Tibial nerve (tissue), 4 donors: ENCODE measurements around the gene HNRNPA1. TPM values are rescaled to one million over a fixed set of nuclear protein-coding genes. Genes with fewer than 3 reads are reported as not detected.
"Not testable (repeated sequence)": the region's sequence is repeated elsewhere in the genome, so short reads cannot be mapped to it uniquely, and the experiment has no call there.

Experiments used
- DNase-seq, 2 donors: peaks; one replicate each; pipeline ENCODE4 v3.0.0-alpha.2; 2019; ENCODE audit warnings: low spot score in 2 of 2
- H3K27ac ChIP-seq, 4 donors: fragments of 200-600 bp; sonication (generic) in 3 of 4; one replicate each; pipeline ENCODE4 v1.5.1; 2017 to 2019; ENCODE audit warnings: mild to moderate bottlenecking in 1 of 4
- H3K27me3 ChIP-seq, 2 donors: fragments of 200-600 bp; sonication (generic) in 1 of 2; one replicate each; pipeline versions ENCODE4 v1.5.1 to v1.6.0; 2017 to 2019
- H3K36me3 ChIP-seq, 3 donors: fragments of 200-600 bp; sonication (generic); one replicate each; pipeline ENCODE4 v1.5.1; 2018 to 2019
- H3K4me1 ChIP-seq, 4 donors: fragments of 200-600 bp; sonication (generic) in 3 of 4; one replicate each; pipeline ENCODE4 v1.5.1; 2017 to 2019
- H3K4me3 ChIP-seq, 4 donors: fragments of 200-600 bp; sonication (generic) in 3 of 4; one replicate each; pipeline ENCODE4 v1.5.1; 2017 to 2019; ENCODE audit warnings: mild to moderate bottlenecking in 1 of 4, moderate library complexity in 1 of 4
- H3K9me3 ChIP-seq, 4 donors: fragments of 200-600 bp; sonication (generic) in 3 of 4; one replicate each; pipeline ENCODE4 v1.5.1; 2017 to 2019
- CTCF ChIP-seq, 5 experiments: fragments of 200-600 bp in 3 of 5; fragments of 450-650 bp in 2 of 5; sonication (generic) in 3 of 5; IDR thresholded peaks; one replicate each; pipeline ENCODE4 v1.5.1; 2016 to 2019; ENCODE audit warnings: antibody characterized with exemption in 5 of 5, mild to moderate bottlenecking in 3 of 5, moderate library complexity in 2 of 5
- EP300 ChIP-seq, 2 donors: sonication (generic); formaldehyde crosslinking; IDR thresholded peaks; one replicate each; pipeline ENCODE4 v1.6.1; 2017; ENCODE audit warnings: antibody characterized with exemption in 2 of 2, mild to moderate bottlenecking in 1 of 2
- POLR2A ChIP-seq, 2 donors: fragments of 450-650 bp; IDR thresholded peaks; one replicate each; pipeline ENCODE4 v1.6.1; 2017; ENCODE audit warnings: antibody characterized with exemption in 2 of 2, mild to moderate bottlenecking in 2 of 2, moderate library complexity in 2 of 2
- WGBS, 2 donors: methylation state at CpG; one replicate each; pipeline ENCODE4 v1.1.5; 2018; 5-methylcytosine and 5-hydroxymethylcytosine counted together
- total RNA-seq, 4 donors: library from RNA; depleted of rRNA; stranded (reverse); fragments of >200 nt; gene quantifications; one replicate each; pipeline ENCODE4 v1.1.0, GENCODE V29; 2016

The HNRNPA1 gene
- total RNA-seq, 4 donors from 2014 or later = 450 to 769 (median 570) TPM

DNA sequence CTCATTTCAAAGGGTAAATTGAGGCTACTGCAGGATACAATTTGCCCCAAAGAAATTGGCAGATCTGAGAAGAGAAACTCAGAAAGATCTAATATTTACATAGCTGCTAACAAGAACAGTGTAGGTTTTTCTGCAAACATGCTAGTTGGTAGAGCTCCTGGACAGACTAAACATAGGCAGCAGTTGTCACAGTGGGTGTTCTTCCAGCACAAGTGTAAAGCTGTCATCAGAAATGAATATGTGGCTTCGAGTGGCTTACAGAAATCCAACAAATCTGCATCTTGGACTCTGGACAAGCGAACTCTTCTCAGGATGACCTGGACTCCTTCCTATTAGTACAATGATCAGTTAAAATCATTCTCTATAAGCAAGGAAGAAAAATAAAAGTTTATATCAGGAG lies 6.5 kb upstream of the HNRNPA1 start:
- Histone ChIP-seq H3K9me3 (no peaks in the 10 kb centered on the region), H3K27ac (no peak overlapping the region), H3K36me3 (peaks cover 0 to 15% (median 0%) of the 10 kb centered on the region in 3 donors), H3K4me3 (no peak overlapping the region), H3K4me1 (peaks cover 0 to 19% (median 13%) of the 10 kb centered on the region in 4 donors), H3K27me3 (no peaks in the 10 kb centered on the region)
- WGBS, 2 donors = 84 to 87% methylated on average over 2 of the region's 2 CpGs
- DNase-seq = no peak
- TF ChIP-seq CTCF (IDR thresholded peaks at IDR 0.05) = no peak
- TF ChIP-seq EP300 (IDR thresholded peaks at IDR 0.05) = no peak
- no peak for TF ChIP-seq POLR2A (IDR thresholded peaks at IDR 0.05)

- no peak overlapping the region for H3K27ac ChIP-seq
- WGBS, 2 donors = 84 to 87% methylated on average over 3 of the region's 3 CpGs
- no peak for DNase-seq
Observed at GRCh38 chr12:54276368-54276767, 4.2 kb upstream of the HNRNPA1 start.

GRCh38 chr12:54277823-54278276 lies 2.7 kb upstream of the HNRNPA1 start:
- Histone ChIP-seq H3K27ac (peak overlapping the region in 2 of 4 donors; percentile 92 to 97), H3K4me1 (peaks cover 0 to 35% (median 24%) of the 10 kb centered on the region in 4 donors), H3K27me3 (no peaks in the 10 kb centered on the region), H3K4me3 (no peak overlapping the region), H3K36me3 (peaks cover 0 to 26% (median 0%) of the 10 kb centered on the region in 3 donors), H3K9me3 (no peaks in the 10 kb centered on the region)
- WGBS, 2 donors = 14 to 29% methylated on average over 5 of the region's 5 CpGs
- no peak for DNase-seq
- TF ChIP-seq CTCF (IDR thresholded peaks at IDR 0.05) (no peak), EP300 (IDR thresholded peaks at IDR 0.05) (no peak), POLR2A (IDR thresholded peaks at IDR 0.05) (no peak)

More at GRCh38 chr12:54276368-54276767, 4.2 kb upstream of the HNRNPA1 start:
- H3K9me3 ChIP-seq = no peaks in the 10 kb centered on the region
- TF ChIP-seq EP300 (IDR thresholded peaks at IDR 0.05) = no peak
- no peak for TF ChIP-seq POLR2A (IDR thresholded peaks at IDR 0.05)
- TF ChIP-seq CTCF (IDR thresholded peaks at IDR 0.05) = no peak
- H3K36me3 ChIP-seq = peaks cover 0 to 15% (median 0%) of the 10 kb centered on the region in 3 donors
- H3K4me3 ChIP-seq = no peak overlapping the region
- peaks cover 0 to 20% (median 13%) of the 10 kb centered on the region in 4 donors for H3K4me1 ChIP-seq
- H3K27me3 ChIP-seq = no peaks in the 10 kb centered on the region

- TF ChIP-seq EP300 (IDR thresholded peaks at IDR 0.05) = no peak
- TF ChIP-seq CTCF (IDR thresholded peaks at IDR 0.05) = no peak
- TF ChIP-seq POLR2A (IDR thresholded peaks at IDR 0.05) = no peak
- Histone ChIP-seq H3K27ac (peak overlapping the region; percentile 89 to 97 (median 93)), H3K4me1 (peaks cover 0 to 49% (median 38%) of the 10 kb centered on the region in 4 donors), H3K27me3 (no peaks in the 10 kb centered on the region), H3K9me3 (no peaks in the 10 kb centered on the region), H3K36me3 (peaks cover 0 to 27% (median 0%) of the 10 kb centered on the region in 3 donors), H3K4me3 (peak overlapping the region; percentile 53 to 79 (median 60))
- no peak for DNase-seq
- 1% methylated on average over 19 of the region's 19 CpGs for WGBS, 2 donors
Observed at GRCh38 chr12:54279227-54279631, 1.3 kb upstream of the HNRNPA1 start.

GRCh38 chr12:54279632-54280467 lies 676 bp upstream of the HNRNPA1 start, which contains the start of gene CBX5:
TSS of gene CBX5 (minus strand) at chr12:54280122. CDS start at chr12:54257650, 22,472 bp downstream.
- H3K27ac ChIP-seq = peak within 1 kb of the TSS; percentile 89 to 97 (median 93)
- H3K36me3 ChIP-seq = peaks cover 0 to 28% (median 0%) of the 10 kb centered on the region in 3 donors
- peak; percentile 98 for DNase-seq
- H3K9me3 ChIP-seq = no peaks in the 10 kb centered on the region
- WGBS, 2 donors = 0% methylated on average over 34 to 46 of the region's 49 CpGs
- peak within 1 kb of the TSS; percentile 58 to 79 (median 66) for H3K4me3 ChIP-seq
- H3K4me1 ChIP-seq = peaks cover 0 to 50% (median 38%) of the 10 kb centered on the region in 4 donors
- H3K27me3 ChIP-seq = no peaks in the 10 kb centered on the region
- TF ChIP-seq POLR2A (IDR thresholded peaks at IDR 0.05) (peak; percentile 59 to 90), CTCF (IDR thresholded peaks at IDR 0.05) (peak in 1 of 5 experiments; percentile 33), EP300 (IDR thresholded peaks at IDR 0.05) (peak in 1 of 2 donors; percentile 95)

DNA sequence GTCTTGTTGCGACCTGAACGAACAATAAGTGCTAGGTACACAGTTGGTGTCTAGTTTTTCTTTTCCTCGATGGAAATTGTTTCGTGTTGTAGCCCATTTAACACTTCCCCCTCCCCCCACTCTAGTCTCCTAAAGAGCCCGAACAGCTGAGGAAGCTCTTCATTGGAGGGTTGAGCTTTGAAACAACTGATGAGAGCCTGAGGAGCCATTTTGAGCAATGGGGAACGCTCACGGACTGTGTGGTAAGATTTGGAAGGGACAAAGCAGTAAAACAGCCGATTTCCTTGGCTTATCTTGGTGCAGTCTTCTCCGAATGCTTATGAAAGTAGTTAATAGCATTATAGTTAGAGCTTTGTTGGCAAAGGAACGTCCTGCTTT lies 724 bp downstream of the HNRNPA1 start:
- not testable (repeated sequence) for DNase-seq, H3K9me3 ChIP-seq, H3K27me3 ChIP-seq
- H3K36me3 ChIP-seq = peaks cover 0 to 40% (median 10%) of the 10 kb centered on the region in 3 donors
- H3K4me1 ChIP-seq = peaks cover 0 to 63% (median 45%) of the 10 kb centered on the region in 4 donors
- peak overlapping the region; percentile 58 to 79 (median 66) for H3K4me3 ChIP-seq
- 0 to 2% methylated on average over 10 of the region's 10 CpGs for WGBS, 2 donors
- H3K27ac ChIP-seq = peak overlapping the region; percentile 89 to 97 (median 93)

GRCh38 chr12:54281694-54282093 lies 1.2 kb downstream of the HNRNPA1 start:
- DNase-seq, H3K9me3 ChIP-seq, H3K27me3 ChIP-seq: not testable (repeated sequence)
- 5 to 20% methylated on average over 4 of the region's 4 CpGs for WGBS, 2 donors
- Histone ChIP-seq H3K4me3 (peak overlapping the region; percentile 58 to 79 (median 66)), H3K36me3 (peaks cover 0 to 45% (median 14%) of the 10 kb centered on the region in 3 donors), H3K4me1 (peaks cover 0 to 65% (median 47%) of the 10 kb centered on the region in 4 donors), H3K27ac (peak overlapping the region; percentile 89 to 97 (median 93))
